Sciatic nerve (tissue), 2 donors: ENCODE measurements around the gene ACSM4. TPM values are rescaled to one million over a fixed set of nuclear protein-coding genes. Genes with fewer than 3 reads are reported as not detected.
"Not testable (repeated sequence)": the region's sequence is repeated elsewhere in the genome, so short reads cannot be mapped to it uniquely, and the experiment has no call there.

ENCODE experiments used
- ATAC-seq: fragments of 200-7000 bp; cut with Tn5 transposase; one replicate; pipeline ENCODE4 v1.9.1; 2020; ENCODE audit warnings: mild to moderate bottlenecking, moderate library complexity
- DNase-seq: peaks from one replicate; pipeline ENCODE4 v3.0.0-alpha.2; 2020; ENCODE audit warnings: low spot score
- intact Hi-C: fragments of 100-400 bp; cut with DNase I; formaldehyde crosslinking; loops from one replicate; pipeline ENCODE4 v1.14.2; 2022
- total RNA-seq: library from RNA; stranded (reverse); fragmentation: NEBNext Ultra II Directional; extraction: Animal tissue kit (Norgen Biotek cat#: 25700); gene quantifications from one replicate; pipeline ENCODE4 v1.2.1, GENCODE V29; 2021
- donor health status: DM: no; HTN: no; CAD: no.
- donor health status: DM: no; HTN: no; CAD: no.

Gene ACSM4
- total RNA-seq, 1 donor from 2014 or later, result not detected

DNA sequence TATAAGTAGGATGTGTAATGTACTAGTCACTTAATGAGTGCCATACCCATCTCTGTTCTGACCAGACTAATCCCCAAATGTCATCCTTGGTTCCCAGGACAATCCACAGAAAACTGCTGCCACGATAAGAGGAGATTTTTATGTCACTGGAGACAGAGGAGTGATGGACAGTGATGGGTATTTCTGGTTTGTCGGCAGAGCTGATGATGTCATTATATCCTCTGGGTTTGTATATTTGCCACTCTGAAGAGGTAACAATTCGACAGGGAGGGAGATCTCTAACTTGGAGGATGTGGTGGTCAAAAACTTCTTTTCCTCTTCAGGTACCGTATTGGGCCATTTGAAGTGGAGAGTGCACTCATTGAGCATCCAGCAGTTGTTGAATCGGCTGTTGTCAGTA lies 20.3 kb downstream of the ACSM4 start:
- no peak for DNase-seq
- intact Hi-C loops, result no loop called here
- ATAC-seq, result no peak

DNA sequence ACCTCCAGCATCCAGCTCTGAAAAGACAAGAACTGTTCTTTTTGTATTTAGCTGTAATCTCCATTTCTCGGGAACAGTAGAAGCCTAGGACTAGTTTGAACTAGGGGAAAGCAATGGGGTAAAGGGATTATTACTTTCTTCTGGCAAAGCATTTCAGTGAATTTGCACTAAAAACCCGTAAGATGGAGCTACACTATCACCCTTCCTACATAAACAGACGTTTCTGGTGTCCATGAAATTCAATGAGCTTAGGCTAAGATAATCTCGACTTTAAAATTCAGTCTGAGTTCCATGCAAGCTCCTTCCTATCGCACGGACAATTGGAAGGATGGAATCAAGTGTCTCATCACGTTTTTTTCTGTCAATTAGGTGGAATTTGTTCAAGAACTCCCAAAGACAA lies 24.0 kb downstream of the ACSM4 start:
- intact Hi-C loops, result no loop called here
- ATAC-seq (no peak), DNase-seq (no peak)

DNA sequence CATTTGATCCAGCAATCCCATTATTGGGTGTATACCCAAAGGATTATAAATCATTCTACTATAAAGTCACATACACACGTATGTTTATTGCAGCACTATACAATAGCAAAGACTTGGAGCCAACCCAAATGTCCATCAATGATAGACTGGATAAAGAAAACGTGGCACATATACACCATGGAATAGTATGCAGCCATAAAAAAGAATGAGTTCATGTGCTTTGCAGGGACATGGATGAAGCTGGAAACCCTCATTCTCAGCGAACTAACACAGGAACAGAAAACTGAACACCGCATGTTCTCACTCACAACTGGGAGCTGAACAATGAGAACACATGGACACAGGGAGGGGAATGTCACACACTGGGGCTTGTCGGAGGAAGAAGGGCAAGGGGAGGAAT lies 33.9 kb downstream of the ACSM4 start:
- intact Hi-C loops, ATAC-seq, DNase-seq: not testable (repeated sequence)

- DNase-seq, result no peak
- no peak for ATAC-seq
- intact Hi-C loops, result no loop called here
Measured at GRCh38 chr12:7339675-7340074, 35.8 kb downstream of the ACSM4 start.

- ATAC-seq (no peak), DNase-seq (no peak)
- intact Hi-C loops, result no loop called here
Measured at GRCh38 chr12:7344833-7345606, 41.1 kb downstream of the ACSM4 start.

DNA sequence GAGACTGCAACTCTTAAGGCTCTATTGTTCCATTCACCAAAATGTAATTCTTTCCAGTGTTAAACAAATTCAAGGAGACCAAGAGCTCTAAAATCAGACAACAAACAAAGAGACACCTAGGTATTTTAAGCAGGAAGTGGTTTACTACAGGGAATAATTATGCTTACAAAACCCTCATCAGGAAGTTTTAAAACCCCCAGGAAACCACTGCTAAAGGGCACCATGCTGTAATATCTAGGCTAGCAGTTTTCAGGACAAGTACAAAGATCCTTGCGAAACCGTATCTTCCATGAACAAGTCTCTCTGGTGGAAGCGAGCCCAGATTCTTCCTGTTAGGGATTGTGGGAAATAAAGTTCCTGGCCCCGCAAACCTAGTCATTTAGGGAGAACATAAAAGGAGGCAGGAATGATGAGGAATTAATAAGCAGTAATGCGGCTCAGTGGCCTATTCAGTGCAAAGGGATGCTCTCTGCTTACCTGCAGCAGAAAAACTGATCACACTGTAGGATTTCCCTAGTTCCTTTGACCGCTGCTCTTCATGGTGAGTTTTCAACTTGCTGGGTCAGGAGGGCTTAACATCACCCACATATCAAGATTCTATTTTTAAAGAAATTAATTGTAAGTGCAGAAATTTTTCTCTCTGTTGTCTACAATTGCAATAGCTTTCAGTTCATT lies 42.8 kb downstream of the ACSM4 start:
- no peak for DNase-seq
- no peak for ATAC-seq
- intact Hi-C loops, result no loop called here

GRCh38 chr12:7349418-7349817 lies 45.5 kb downstream of the ACSM4 start:
- intact Hi-C loops, result no loop called here
- no peak for DNase-seq
- no peak for ATAC-seq

DNA sequence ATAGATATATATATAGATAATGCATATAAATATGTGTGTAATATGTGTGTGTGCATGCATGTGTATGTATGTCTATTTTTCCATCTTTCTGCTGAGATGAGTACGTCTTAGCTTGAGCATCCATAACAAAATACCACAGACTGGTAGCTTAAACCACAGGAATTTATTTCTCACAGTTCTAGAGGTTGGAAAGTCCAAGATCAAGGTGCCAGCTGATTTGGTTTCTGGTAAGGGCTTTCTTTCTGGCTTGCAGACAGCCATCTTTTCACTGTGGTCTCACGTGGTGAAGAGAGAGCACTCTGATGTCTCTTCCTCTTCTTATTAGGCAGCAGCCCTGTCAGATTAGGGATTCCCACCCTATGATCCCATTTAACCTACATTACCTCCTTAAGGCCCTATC lies 47.3 kb downstream of the ACSM4 start:
- intact Hi-C loops, result no loop called here
- ATAC-seq (no peak), DNase-seq (no peak)

DNA sequence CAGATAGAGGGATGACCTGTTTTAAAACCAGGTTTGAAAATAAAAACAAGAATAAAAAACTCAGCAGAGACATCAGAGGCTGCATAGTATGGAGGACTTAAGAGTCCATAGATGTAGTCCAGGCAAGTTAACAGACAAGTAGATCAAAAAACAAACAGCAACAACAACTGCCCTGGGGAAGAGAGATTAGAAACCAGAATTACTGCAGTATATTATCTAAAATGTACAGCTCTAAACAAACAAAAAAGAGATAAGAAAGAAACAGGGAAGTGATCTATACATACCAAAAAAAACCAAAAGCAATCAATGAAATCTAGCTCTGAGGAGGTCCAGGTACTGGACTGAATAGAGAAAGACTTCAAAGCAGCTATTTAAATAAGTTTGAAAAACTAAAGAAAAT lies 48.8 kb downstream of the ACSM4 start:
- intact Hi-C loops, result no loop called here
- DNase-seq (no peak), ATAC-seq (no peak)

- DNase-seq, result no peak
- peak; percentile 17 for ATAC-seq
- intact Hi-C loops, result no loop called here
Measured at GRCh38 chr12:7354529-7354928, 50.7 kb downstream of the ACSM4 start.

- DNase-seq (no peak), ATAC-seq (no peak)
- intact Hi-C loops, result no loop called here
Measured at GRCh38 chr12:7361265-7361664, 57.4 kb downstream of the ACSM4 start.

GRCh38 chr12:7362734-7363133 lies 58.9 kb downstream of the ACSM4 start:
- intact Hi-C loops, result no loop called here
- DNase-seq (no peak), ATAC-seq (no peak)

- no peak for DNase-seq
- intact Hi-C loops, result no loop called here
- peak; percentile 49 for ATAC-seq
Measured at GRCh38 chr12:7369274-7369729, 65.4 kb downstream of the ACSM4 start.

GRCh38 chr12:7373226-7373625 lies 69.4 kb downstream of the ACSM4 start:
- ATAC-seq (no peak), DNase-seq (no peak)
- intact Hi-C loops, result no loop called here

DNA sequence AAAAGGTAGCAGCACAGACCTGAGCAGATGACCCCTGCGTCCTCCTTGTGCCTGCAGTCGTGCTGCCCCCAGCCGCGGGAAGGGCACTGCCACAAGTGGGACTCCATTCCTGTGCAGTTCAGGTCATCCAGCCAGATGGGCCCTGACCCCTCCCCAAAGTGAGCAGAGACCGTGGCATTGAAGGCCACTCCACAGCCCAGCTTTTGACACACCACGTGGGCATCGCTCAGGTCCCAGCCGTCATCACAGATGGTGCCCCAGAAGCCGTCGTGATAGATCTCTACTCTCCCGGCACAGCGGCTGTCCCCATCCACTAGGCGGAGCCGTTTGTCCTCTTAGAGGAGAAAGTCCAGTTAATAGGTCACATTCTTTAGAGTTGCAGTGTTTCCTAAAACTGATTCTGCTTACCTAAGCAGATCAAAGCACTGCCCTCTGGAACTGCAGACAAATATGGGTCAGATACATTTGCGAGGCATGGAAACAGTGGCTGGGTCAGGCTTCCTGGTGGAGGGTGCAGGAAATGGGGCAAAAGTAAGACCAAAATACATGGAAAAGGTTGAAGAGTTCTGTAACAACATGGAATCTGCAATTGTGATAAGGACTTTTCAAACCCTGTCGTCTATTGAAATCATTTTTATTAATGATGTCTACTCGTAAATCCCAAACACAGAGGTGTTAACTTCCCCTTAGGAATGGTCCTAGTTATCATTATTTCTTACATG lies 70.7 kb downstream of the ACSM4 start:
- intact Hi-C loops, result no loop called here
- DNase-seq, result no peak
- ATAC-seq, result no peak

DNA sequence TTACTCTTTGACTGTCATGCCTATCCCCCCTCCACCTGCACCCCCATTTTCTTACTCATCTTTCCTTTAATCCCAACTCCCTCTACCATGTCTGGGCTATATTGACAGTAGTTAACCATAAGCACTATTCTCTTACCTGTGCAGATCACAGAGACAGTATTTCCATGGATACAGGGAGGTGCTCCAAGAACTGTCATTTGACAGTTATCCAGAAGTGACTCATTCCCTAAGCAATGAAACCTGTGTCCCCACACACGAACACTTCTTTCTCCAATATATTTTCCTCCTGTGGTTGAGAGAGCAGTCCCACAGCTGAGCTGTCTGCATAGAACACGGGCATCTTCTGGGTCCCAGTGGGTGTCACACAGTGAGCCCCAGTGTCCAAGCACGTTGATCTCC lies 71.3 kb downstream of the ACSM4 start:
- DNase-seq (no peak), ATAC-seq (no peak)
- intact Hi-C loops, result no loop called here

GRCh38 chr12:7376196-7376595 lies 72.3 kb downstream of the ACSM4 start:
- ATAC-seq (no peak), DNase-seq (no peak)

More at GRCh38 chr12:7376196-7376595, 72.3 kb downstream of the ACSM4 start:
- intact Hi-C loops, result no loop called here
